Omental fat pad (tissue), 4 donors: Measurements from ENCODE around the gene MAP1LC3B. TPM values are rescaled to one million over a fixed set of nuclear protein-coding genes. Genes with fewer than 3 reads are reported as not detected.

Experiments
- ATAC-seq: fragments of 150-250 bp; one replicate; pipeline ENCODE4 v1.9.1; 2016; ENCODE audit warnings: mild to moderate bottlenecking, moderate library complexity; ENCODE audit not compliant: low FRiP score
- DNase-seq: peaks from one replicate; pipeline ENCODE4 v3.0.0-alpha.2; 2019; ENCODE audit warnings: low spot score
- total RNA-seq, 4 donors: library from RNA; depleted of rRNA; stranded (reverse); fragments of >200 nt; gene quantifications; one replicate each; pipeline ENCODE4 v1.1.0, GENCODE V29; 2016
- TF ChIP-seq, protein P1 (sequence below), 3 donors: fragments of 450-650 bp; IDR thresholded peaks; one replicate each; pipeline ENCODE4 v1.5.1; 2016 to 2017; ENCODE audit warnings: antibody characterized with exemption in 3 of 3, mild to moderate bottlenecking in 3 of 3, moderate library complexity in 2 of 3

The MAP1LC3B gene
- total RNA-seq, 4 donors from 2014 or later: 73.8 to 123 (median 97.8) TPM

DNA sequence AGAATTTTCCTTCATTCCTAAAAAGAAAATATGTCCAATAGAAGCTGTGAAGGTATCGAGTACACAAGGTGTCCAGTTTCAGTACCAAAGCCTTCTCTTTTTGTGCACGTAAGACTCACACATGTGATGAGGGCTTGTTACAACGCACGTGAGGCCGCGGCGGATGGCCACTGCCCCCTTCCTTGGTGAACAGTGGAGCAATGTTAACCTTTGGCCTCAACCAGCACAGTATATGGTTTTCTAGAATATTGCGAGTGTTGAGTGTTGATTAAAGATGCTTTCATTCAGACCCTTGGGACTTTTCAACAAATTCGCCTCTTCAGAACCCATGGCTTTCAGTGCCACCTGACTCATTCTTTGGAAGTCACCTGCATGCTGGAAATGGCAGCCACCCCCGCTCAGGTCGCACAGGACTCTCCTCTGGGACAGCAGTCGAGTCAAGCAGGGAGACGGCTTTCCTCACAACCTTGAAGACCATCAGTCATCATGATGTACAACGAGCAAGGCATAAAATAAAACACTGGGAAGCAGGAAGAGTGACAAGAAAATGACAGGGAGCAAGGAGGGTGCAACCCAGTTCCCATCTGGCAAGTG, 14.5 kb downstream of the MAP1LC3B start:
- DNase-seq (peak; percentile 15), ATAC-seq (no peak)
- TF ChIP-seq, protein P1, sequence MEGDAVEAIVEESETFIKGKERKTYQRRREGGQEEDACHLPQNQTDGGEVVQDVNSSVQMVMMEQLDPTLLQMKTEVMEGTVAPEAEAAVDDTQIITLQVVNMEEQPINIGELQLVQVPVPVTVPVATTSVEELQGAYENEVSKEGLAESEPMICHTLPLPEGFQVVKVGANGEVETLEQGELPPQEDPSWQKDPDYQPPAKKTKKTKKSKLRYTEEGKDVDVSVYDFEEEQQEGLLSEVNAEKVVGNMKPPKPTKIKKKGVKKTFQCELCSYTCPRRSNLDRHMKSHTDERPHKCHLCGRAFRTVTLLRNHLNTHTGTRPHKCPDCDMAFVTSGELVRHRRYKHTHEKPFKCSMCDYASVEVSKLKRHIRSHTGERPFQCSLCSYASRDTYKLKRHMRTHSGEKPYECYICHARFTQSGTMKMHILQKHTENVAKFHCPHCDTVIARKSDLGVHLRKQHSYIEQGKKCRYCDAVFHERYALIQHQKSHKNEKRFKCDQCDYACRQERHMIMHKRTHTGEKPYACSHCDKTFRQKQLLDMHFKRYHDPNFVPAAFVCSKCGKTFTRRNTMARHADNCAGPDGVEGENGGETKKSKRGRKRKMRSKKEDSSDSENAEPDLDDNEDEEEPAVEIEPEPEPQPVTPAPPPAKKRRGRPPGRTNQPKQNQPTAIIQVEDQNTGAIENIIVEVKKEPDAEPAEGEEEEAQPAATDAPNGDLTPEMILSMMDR (IDR thresholded peaks at IDR 0.05): no peak

DNA sequence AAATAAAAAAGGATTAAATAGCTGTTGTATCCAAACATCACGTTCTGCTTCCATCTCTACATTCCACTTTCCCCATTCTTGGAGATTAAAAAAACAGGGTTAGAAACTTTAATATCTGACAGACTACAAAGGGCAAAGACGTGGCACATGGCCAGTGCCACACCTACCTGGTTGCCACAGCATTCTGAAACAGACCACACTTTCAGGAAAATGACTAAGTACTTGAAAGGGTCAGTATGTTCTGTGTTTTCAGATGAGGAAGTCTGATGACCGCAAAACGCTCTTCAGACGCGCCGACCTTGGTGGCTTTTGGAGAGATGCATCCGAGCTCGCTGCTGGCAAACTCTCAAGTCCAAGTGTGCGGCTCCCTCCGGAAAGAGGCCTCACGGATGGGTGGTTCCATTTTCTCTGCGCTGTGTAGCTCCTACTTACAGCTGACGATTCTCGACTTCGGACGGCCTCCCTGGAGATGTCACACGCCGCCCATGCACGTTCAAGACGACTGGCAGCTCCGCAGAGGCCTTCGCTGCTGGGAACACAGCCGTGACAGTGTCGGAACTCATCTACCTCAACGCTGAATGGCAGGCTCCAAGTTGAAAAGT, 15.5 kb downstream of the MAP1LC3B start:
- ATAC-seq (no peak), DNase-seq (no peak)
- TF ChIP-seq, protein P1 (IDR thresholded peaks at IDR 0.05): no peak

DNA sequence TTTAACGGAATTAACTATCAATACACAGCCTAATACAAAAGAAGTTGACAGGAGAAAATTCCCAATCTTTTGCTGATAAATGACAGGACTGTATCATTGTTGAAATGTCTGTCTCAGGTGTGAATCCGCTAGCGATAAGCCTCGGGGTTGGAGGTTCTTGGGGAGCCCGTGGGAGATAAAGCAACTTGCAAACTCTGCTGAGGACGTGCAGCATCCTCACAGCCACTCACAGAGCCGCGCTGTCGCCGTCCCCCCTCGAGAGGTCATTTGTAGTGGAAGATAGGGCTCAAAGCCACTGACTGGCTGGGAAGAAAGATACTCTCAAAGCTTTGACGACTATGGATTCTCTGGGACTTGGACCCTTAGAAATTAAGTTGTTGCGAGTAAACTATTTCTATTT, 17.0 kb downstream of the MAP1LC3B start:
- DNase-seq (no peak), ATAC-seq (no peak)
- TF ChIP-seq, protein P1 (IDR thresholded peaks at IDR 0.05): no peak

DNA sequence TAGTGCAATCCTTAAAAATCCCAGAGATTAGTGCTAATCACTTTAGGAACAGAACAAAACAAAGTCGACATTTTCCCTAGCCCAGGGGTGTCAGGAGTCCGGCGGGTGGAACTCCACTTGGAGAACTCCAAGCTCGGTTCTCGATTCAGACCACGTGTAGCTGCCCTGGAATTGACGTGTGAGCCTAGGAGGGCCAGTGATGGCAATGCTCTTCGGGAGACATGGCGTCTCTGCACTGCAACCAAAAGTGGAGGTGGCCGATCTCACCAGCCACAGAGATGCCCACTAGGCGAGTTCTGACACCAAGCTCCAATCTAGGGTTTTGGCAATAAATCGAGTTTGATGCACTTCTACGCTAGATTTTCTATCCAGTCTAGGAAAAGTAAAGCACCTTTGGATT, 17.6 kb downstream of the MAP1LC3B start:
- ATAC-seq (no peak), DNase-seq (no peak)
- TF ChIP-seq, protein P1 (IDR thresholded peaks at IDR 0.05): no peak

DNA sequence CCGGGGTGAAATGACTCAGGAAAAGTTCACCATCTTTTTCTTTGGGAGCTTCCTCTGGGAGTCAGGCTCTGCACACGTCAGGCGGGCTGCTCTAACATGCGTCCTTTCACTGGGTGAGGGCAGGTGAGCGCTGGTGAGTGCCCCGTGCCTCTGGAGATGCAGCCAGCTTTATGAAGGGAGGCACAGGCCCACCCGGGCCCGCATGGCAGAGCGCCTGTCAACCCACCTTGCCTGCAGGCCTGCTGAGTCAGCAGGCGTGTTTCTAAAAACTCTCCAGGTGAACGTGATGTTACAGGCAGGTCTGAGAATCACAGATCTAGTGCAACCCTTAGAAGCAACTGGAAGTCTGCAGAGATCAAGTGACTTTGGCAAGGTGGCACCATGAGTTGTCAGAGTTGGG, 18.4 kb downstream of the MAP1LC3B start:
- TF ChIP-seq, protein P1 (IDR thresholded peaks at IDR 0.05): no peak
- ATAC-seq (no peak), DNase-seq (no peak)

DNA sequence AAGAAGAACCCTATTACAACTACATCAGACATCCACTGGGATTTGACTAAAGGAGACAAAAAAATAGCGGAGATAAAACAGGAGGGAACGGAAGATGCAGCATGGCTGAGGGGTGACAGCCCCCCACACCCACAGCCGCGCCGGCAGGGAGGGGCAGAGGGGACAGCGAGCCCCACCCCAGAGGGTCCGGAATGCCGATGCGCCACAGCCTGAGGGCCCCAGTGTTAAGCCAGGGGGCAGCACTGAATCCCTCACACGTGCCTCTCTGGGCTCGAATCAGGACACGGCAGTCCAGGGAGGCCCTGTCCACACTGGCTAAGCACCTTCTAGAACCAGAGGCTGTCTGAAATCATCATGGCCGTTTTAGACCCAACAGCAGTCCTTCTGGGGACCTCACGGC, 18.8 kb downstream of the MAP1LC3B start:
- ATAC-seq: no peak
- no peak for DNase-seq
- TF ChIP-seq, protein P1 (IDR thresholded peaks at IDR 0.05): no peak
